ENCODE results near the gene HOXA3. TPM values are rescaled to one million over a fixed set of nuclear protein-coding genes. Genes with fewer than 3 reads are reported as not detected.

Gene HOXA3
- total RNA-seq, 1 donor from 2014 or later, result 26.4 TPM

DNA sequence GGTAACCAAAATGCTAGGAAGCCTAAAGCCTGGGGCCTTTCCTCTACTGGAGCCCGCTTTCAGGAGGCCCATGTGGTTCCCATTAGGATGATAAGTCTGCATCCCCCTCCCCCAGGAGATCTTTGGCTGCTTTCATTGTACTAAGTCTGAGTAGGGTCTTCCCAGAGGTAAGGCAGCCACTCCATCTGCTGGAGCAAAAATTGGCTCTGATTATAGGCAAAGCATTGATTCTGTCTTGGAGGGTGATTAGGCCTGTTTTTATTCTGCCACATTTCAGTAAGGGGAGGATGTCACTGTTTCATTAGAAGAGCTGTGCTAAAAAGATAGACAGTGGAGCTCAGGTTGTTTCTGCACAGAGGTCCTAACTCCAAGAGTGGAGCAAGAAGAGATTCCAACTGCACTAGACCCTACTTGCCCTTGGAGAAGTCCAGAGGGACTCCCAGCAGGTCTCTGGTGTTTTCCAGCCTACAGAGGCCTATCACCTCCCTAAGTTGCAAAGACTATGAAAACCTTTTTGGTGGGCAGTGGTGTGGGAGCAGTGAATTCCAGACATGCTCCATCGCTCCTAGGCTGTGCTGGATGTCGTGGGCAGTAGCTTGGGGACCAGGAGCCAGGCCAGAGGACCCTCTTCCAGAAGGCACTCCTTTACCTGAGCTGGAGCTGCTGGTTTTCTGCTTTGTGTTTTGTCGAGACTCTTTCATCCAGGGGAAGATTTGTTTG is 42.8 kb downstream of the HOXA3 start:
- TF ChIP-seq, protein P1, sequence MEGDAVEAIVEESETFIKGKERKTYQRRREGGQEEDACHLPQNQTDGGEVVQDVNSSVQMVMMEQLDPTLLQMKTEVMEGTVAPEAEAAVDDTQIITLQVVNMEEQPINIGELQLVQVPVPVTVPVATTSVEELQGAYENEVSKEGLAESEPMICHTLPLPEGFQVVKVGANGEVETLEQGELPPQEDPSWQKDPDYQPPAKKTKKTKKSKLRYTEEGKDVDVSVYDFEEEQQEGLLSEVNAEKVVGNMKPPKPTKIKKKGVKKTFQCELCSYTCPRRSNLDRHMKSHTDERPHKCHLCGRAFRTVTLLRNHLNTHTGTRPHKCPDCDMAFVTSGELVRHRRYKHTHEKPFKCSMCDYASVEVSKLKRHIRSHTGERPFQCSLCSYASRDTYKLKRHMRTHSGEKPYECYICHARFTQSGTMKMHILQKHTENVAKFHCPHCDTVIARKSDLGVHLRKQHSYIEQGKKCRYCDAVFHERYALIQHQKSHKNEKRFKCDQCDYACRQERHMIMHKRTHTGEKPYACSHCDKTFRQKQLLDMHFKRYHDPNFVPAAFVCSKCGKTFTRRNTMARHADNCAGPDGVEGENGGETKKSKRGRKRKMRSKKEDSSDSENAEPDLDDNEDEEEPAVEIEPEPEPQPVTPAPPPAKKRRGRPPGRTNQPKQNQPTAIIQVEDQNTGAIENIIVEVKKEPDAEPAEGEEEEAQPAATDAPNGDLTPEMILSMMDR (IDR thresholded peaks at IDR 0.05; ENCODE audit: insufficient read depth, low read length, poor library complexity, severe bottlenecking), result no peak
- peak overlapping the region; percentile 74 for H3K4me3 ChIP-seq (ENCODE audit: low read depth, low read length)
- no peak for DNase-seq (ENCODE audit: low read depth)
- no peaks in the 10 kb centered on the region for H3K27me3 ChIP-seq (ENCODE audit: control insufficient read depth, insufficient read depth, low read length)
- no peaks in the 10 kb centered on the region for H3K36me3 ChIP-seq (ENCODE audit: control insufficient read depth, insufficient read depth, low read length)

DNA sequence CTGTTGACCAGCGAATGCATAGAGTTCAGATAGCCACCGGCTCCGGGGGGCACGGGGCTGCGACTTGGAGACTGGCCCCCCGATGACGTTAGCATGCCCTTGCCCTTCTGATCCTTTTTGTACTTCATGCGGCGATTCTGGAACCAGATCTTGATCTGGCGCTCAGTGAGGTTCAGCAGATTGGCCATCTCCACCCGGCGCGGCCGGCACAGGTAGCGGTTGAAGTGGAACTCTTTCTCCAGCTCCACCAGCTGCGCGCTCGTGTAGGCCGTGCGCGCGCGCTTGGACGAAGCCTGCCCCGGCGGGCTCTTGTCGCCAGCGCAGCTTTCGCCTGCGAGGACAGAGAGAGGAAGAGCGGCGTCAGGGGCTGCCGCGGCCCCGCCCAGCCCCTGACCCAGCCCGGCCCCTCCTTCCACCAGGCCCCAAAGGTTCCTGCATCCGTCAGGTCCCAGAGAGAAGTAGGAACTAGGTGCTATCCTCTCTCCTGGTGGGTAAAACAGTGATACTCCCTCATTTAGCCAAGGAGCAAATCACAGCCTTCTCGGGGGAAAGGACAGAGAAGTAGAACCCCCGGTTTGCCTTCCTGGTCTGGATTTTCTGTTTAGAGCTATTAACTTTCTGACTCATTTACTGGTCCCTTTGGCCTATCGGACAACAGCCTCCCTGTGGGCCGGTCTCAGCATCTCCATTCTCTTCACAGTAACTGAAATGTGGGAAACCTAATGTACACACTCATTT is 43.8 kb downstream of the HOXA3 start:
- Histone ChIP-seq H3K4me3 (ENCODE audit: low read depth, low read length) (peak overlapping the region; percentile 24), H3K27me3 (ENCODE audit: control insufficient read depth, insufficient read depth, low read length) (no peaks in the 10 kb centered on the region), H3K36me3 (ENCODE audit: control insufficient read depth, insufficient read depth, low read length) (no peaks in the 10 kb centered on the region)
- DNase-seq (ENCODE audit: low read depth), result no peak
- TF ChIP-seq, protein P1 (IDR thresholded peaks at IDR 0.05; ENCODE audit: insufficient read depth, low read length, poor library complexity, severe bottlenecking), result no peak

GRCh38 chr7:27107391-27108381 is 44.7 kb downstream of the HOXA3 start:
- no peaks in the 10 kb centered on the region for H3K27me3 ChIP-seq (ENCODE audit: control insufficient read depth, insufficient read depth, low read length)
- H3K4me3 ChIP-seq (ENCODE audit: low read depth, low read length), result peak overlapping the region; percentile 24
- H3K36me3 ChIP-seq (ENCODE audit: control insufficient read depth, insufficient read depth, low read length), result no peaks in the 10 kb centered on the region
- DNase-seq (ENCODE audit: low read depth), result no peak
- TF ChIP-seq, protein P1 (IDR thresholded peaks at IDR 0.05; ENCODE audit: insufficient read depth, low read length, poor library complexity, severe bottlenecking), result no peak

- H3K27me3 ChIP-seq (ENCODE audit: control insufficient read depth, insufficient read depth, low read length), result no peaks in the 10 kb centered on the region
- H3K36me3 ChIP-seq (ENCODE audit: control insufficient read depth, insufficient read depth, low read length), result no peaks in the 10 kb centered on the region
- DNase-seq (ENCODE audit: low read depth), result no peak
- H3K4me3 ChIP-seq (ENCODE audit: low read depth, low read length), result peak overlapping the region; percentile 38
- TF ChIP-seq, protein P1 (IDR thresholded peaks at IDR 0.05; ENCODE audit: insufficient read depth, low read length, poor library complexity, severe bottlenecking), result no peak
Measured at GRCh38 chr7:27106901-27107240, 45.5 kb downstream of the HOXA3 start.

DNA sequence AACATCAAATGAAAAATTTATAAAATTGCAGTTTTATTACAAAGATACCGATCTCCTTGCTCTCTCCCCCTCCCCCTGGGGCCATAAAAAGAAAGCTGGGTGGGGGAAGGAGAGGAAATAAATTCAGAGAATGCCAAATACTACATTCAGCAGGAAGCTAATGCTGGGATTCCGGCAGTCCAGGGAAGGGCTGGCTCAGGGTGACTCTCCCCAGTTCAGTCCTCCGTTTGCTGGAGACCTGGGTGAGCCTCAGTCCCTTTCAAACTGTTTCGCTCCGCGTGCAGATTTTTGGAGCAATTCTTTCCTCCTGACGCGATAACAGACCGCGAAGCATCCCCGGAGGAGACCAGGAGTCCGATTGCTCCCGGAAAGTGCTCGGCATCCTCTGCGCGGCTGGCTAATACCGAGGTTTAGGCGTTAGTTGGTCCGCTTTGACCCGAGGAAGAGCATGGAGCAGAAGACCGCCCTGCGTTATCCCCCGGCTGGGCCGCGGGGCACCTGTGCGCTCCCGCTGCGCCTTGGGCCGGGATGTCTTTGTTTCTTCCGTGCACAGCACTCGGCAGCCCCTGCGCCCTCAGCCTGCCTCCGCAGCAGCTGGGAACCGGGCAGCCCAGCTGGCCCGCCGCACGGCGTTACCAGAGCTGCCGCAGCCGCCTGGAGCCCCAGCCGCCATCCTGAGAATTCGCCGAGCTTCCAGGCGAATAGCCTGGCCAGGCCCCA is 46.0 kb downstream of the HOXA3 start:
- Histone ChIP-seq H3K27me3 (ENCODE audit: control insufficient read depth, insufficient read depth, low read length) (no peaks in the 10 kb centered on the region), H3K36me3 (ENCODE audit: control insufficient read depth, insufficient read depth, low read length) (no peaks in the 10 kb centered on the region), H3K4me3 (ENCODE audit: low read depth, low read length) (peak overlapping the region; percentile 38)
- TF ChIP-seq, protein P1 (IDR thresholded peaks at IDR 0.05; ENCODE audit: insufficient read depth, low read length, poor library complexity, severe bottlenecking), result no peak
- DNase-seq (ENCODE audit: low read depth), result no peak

Data from kidney epithelial cell (primary cell).